Astrocyte (in vitro differentiated cells and primary cell): ENCODE results near the gene ORAI3.

Experiments
- CTCF ChIP-seq: IDR thresholded peaks from 2 replicates; pipeline ENCODE4 v1.5.1; 2011; ENCODE audit warnings: low read depth, mild to moderate bottlenecking, inconsistent platforms, low read length, moderate library complexity; ENCODE audit not compliant: insufficient read depth
- EZH2 ChIP-seq: IDR thresholded peaks from 2 replicates; pipeline ENCODE4 v1.6.1; 2012; ENCODE audit warnings: mild to moderate bottlenecking, low read length, inconsistent platforms; ENCODE audit not compliant: insufficient read depth

- TF ChIP-seq CTCF (no peak), EZH2 (no peak)
Observed at GRCh38 chr16:30967795-30968194, 18.9 kb downstream of the ORAI3 start.
